Muscle layer of colon (tissue), 2 donors: ENCODE results near the gene SNIP1.
"Not testable (repeated sequence)": the region's sequence is repeated elsewhere in the genome, so short reads cannot be mapped to it uniquely, and the experiment has no call there.

Experiments used
- H3K27ac ChIP-seq: one replicate; pipeline ENCODE4 v1.7.0; 2013; ENCODE audit warnings: low read depth, mild to moderate bottlenecking, low read length, moderate library complexity
- H3K27me3 ChIP-seq, 2 donors: one replicate each; pipeline ENCODE4 v1.7.0; 2013; ENCODE audit warnings: low read length in 2 of 2, mild to moderate bottlenecking in 2 of 2; ENCODE audit not compliant: insufficient read depth in 2 of 2, control insufficient read depth in 1 of 2
- H3K36me3 ChIP-seq: one replicate; pipeline ENCODE4 v1.7.0; 2013; ENCODE audit warnings: mild to moderate bottlenecking, low read length; ENCODE audit not compliant: insufficient read depth
- H3K4me1 ChIP-seq: one replicate; pipeline ENCODE4 v1.7.0; 2013; ENCODE audit warnings: mild to moderate bottlenecking, low read length; ENCODE audit not compliant: insufficient read depth
- H3K4me3 ChIP-seq, 2 donors: one replicate each; pipeline ENCODE4 v1.7.0; 2013; ENCODE audit warnings: low read length in 2 of 2, low read depth in 1 of 2, mild to moderate bottlenecking in 1 of 2, moderate library complexity in 1 of 2
- H3K9ac ChIP-seq: one replicate; pipeline ENCODE4 v1.7.0; 2013; ENCODE audit warnings: low read length
- H3K9me3 ChIP-seq: one replicate; pipeline ENCODE4 v1.7.0; 2013; ENCODE audit warnings: mild to moderate bottlenecking, low read length
- donor health status: abdominal sarcoma.
- donor health status: Adenocarcinoma of cecum.

SNIP1 gene

GRCh38 chr1:37519613-37520012 is 34.5 kb downstream of the SNIP1 start:
- Histone ChIP-seq H3K27me3 (no peaks in the 10 kb centered on the region), H3K9ac (no peak overlapping the region), H3K36me3 (no peaks in the 10 kb centered on the region), H3K4me3 (no peak overlapping the region), H3K9me3 (no peaks in the 10 kb centered on the region), H3K27ac (no peak overlapping the region), H3K4me1 (peaks cover 3% of the 10 kb centered on the region)

- H3K4me1 ChIP-seq, H3K9me3 ChIP-seq, H3K36me3 ChIP-seq, H3K27ac ChIP-seq, H3K27me3 ChIP-seq, H3K9ac ChIP-seq, H3K4me3 ChIP-seq: not testable (repeated sequence)
Observed at GRCh38 chr1:37518929-37519328, 35.2 kb downstream of the SNIP1 start.

GRCh38 chr1:37518241-37518640 is 35.9 kb downstream of the SNIP1 start:
- not testable (repeated sequence) for H3K4me1 ChIP-seq, H3K27me3 ChIP-seq, H3K27ac ChIP-seq, H3K4me3 ChIP-seq, H3K9me3 ChIP-seq, H3K9ac ChIP-seq, H3K36me3 ChIP-seq

- Histone ChIP-seq H3K36me3 (peaks cover 4% of the 10 kb centered on the region), H3K27ac (no peak overlapping the region)
Observed at GRCh38 chr1:37517569-37517968, 36.5 kb downstream of the SNIP1 start.

GRCh38 chr1:37515185-37516034 is 38.7 kb downstream of the SNIP1 start:
- Histone ChIP-seq H3K4me3 (peak overlapping the region; percentile 78 to 97), H3K4me1 (peaks cover 16% of the 10 kb centered on the region), H3K9me3 (no peaks in the 10 kb centered on the region), H3K9ac (peak overlapping the region; percentile 49), H3K36me3 (peaks cover 12% of the 10 kb centered on the region), H3K27me3 (no peaks in the 10 kb centered on the region), H3K27ac (peak overlapping the region; percentile 98)

More at GRCh38 chr1:37517569-37517968, 36.5 kb downstream of the SNIP1 start:
- H3K9me3 ChIP-seq: no peaks in the 10 kb centered on the region
- no peaks in the 10 kb centered on the region for H3K27me3 ChIP-seq
- peaks cover 9% of the 10 kb centered on the region for H3K4me1 ChIP-seq
- no peak overlapping the region for H3K4me3 ChIP-seq
- no peak overlapping the region for H3K9ac ChIP-seq

- H3K36me3 ChIP-seq: peaks cover 12% of the 10 kb centered on the region
- H3K4me3 ChIP-seq: peak within 1 kb of the TSS; percentile 78 to 97
- peak within 1 kb of the TSS; percentile 98 for H3K27ac ChIP-seq
- peaks cover 16% of the 10 kb centered on the region for H3K4me1 ChIP-seq
- peak within 1 kb of the TSS; percentile 49 for H3K9ac ChIP-seq
- H3K9me3 ChIP-seq: no peaks in the 10 kb centered on the region
- H3K27me3 ChIP-seq: no peaks in the 10 kb centered on the region
Observed at GRCh38 chr1:37514350-37515184, 39.5 kb downstream of the SNIP1 start, which contains the start of gene MEAF6. TSS of gene MEAF6 (minus strand) at chr1:37514766. CDS start at chr1:37514746, 20 bp downstream.

GRCh38 chr1:37513795-37514349 is 40.2 kb downstream of the SNIP1 start:
- Histone ChIP-seq H3K27me3 (no peaks in the 10 kb centered on the region), H3K9ac (peak overlapping the region; percentile 1), H3K4me3 (peak overlapping the region; percentile 78 to 97), H3K36me3 (peaks cover 17% of the 10 kb centered on the region), H3K4me1 (peaks cover 16% of the 10 kb centered on the region), H3K9me3 (no peaks in the 10 kb centered on the region), H3K27ac (peak overlapping the region; percentile 98)

- H3K36me3 ChIP-seq: peaks cover 33% of the 10 kb centered on the region
- H3K4me1 ChIP-seq: peaks cover 13% of the 10 kb centered on the region
- H3K27ac ChIP-seq: no peak overlapping the region
- no peak overlapping the region for H3K9ac ChIP-seq
- no peak overlapping the region for H3K4me3 ChIP-seq
- H3K27me3 ChIP-seq: no peaks in the 10 kb centered on the region
- H3K9me3 ChIP-seq: no peaks in the 10 kb centered on the region
Observed at GRCh38 chr1:37509181-37509580, 44.9 kb downstream of the SNIP1 start.

- Histone ChIP-seq H3K9me3 (no peaks in the 10 kb centered on the region), H3K9ac (no peak overlapping the region), H3K4me3 (no peak overlapping the region), H3K4me1 (peaks cover 4% of the 10 kb centered on the region), H3K27ac (no peak overlapping the region), H3K27me3 (no peaks in the 10 kb centered on the region), H3K36me3 (peaks cover 39% of the 10 kb centered on the region)
Observed at GRCh38 chr1:37506740-37507139, 47.4 kb downstream of the SNIP1 start.

- H3K36me3 ChIP-seq: peaks cover 43% of the 10 kb centered on the region
- H3K9me3 ChIP-seq, H3K4me3 ChIP-seq, H3K9ac ChIP-seq, H3K27me3 ChIP-seq, H3K27ac ChIP-seq: not testable (repeated sequence)
- peaks cover 20% of the 10 kb centered on the region for H3K4me1 ChIP-seq
Observed at GRCh38 chr1:37502791-37503190, 51.3 kb downstream of the SNIP1 start.

GRCh38 chr1:37502104-37502503 is 52.0 kb downstream of the SNIP1 start:
- Histone ChIP-seq H3K27me3 (no peaks in the 10 kb centered on the region), H3K36me3 (peaks cover 37% of the 10 kb centered on the region), H3K4me1 (peaks cover 20% of the 10 kb centered on the region), H3K9me3 (no peaks in the 10 kb centered on the region), H3K4me3 (no peak overlapping the region), H3K27ac (no peak overlapping the region), H3K9ac (no peak overlapping the region)
